HG03039 (cell line): ENCODE measurements around the gene HPSE.
"Not testable (repeated sequence)": the region's sequence is repeated elsewhere in the genome, so short reads cannot be mapped to it uniquely, and the experiment has no call there.

Source experiments
- ATAC-seq: cut with Tn5 transposase; IDR thresholded peaks from one replicate; pipeline ENCODE4 v1.9.1; 2021; ENCODE audit warnings: mild to moderate bottlenecking, moderate library complexity; ENCODE audit not compliant: unreplicated experiment

Gene HPSE

GRCh38 chr4:83335701-83336100 is 1.1 kb upstream of the HPSE start:
- no peak for ATAC-seq

DNA sequence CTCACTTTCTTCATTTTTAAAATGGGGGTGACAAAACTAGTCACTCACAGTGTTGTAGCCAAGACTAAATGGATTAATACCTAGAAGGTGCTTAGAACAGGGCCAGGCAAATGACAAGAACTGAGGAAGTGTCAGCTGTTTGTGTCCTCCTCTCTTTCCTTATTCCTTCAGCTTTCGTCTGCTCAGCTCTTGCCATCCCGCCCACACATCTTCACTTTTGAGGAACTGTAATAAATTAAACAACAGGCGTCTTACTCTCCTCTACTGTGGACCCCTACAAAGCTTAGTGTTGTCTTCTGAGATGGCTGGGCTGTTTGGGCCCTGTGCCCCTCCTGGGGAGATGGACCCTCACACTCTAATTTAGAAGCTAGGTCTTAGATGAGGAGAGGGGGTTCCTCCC is 2.7 kb downstream of the HPSE start:
- ATAC-seq, result no peak

DNA sequence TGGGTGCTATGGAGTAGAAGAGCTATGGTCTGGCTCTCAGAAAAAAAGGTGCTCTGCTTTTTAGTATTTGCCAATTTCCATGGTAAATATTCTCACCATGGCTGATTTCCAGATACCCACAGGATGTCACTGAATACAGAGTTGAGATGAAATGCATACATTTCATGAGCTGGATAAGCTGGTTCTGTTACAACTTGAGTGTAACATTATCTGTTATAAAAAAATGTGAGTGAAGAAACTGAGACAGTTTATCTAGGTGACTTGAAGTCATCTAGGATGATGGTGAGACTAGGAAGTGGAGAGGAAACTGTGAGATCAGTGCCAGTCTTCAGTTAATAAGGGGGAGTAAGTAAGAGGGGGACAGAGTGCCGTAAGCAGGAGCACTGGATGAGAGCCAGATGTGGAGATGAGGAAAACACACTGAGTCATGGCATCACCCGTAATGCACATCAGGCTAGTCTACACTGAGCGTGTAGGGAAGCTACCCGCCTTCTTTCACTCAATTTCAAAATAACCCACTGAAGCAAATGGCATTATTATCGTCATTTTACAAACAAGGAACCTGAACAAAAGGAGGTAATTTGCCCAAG is 5.0 kb downstream of the HPSE start:
- no peak for ATAC-seq

DNA sequence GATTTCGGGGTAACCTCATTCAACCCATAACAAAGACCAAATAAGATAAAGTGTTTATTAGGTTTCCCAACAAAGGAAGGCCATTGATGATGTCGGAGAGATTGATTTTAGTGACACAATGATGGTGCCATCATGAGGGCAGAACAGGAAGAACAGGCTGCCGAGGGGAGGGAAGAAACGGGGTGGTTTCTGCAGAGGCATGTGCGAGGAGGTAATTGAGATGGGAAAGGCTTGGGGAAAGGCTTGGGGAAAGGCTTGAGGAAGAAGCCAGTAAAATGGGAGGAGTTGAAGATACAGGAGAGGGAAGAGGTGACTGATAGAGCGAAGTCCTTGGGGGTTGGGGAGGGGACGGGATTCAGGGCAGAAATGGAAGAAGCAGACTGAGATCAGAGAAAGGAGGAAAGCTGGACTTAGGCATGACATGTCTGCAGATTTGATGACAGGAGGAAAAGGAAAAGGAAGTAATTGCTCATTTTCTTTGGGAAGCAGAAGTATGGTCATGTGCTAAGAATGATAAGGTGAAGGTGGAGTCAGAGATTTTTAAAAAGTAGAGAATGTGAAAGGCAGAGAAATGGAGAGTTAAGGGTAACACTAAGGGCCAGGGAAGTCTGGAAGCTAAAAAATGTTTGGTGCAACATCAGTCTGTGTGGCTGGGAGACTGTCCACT is 6.0 kb downstream of the HPSE start:
- no peak for ATAC-seq

- ATAC-seq, result no peak
These were observed 8.1 kb downstream of the HPSE start for GRCh38 chr4:83326546-83326945.

DNA sequence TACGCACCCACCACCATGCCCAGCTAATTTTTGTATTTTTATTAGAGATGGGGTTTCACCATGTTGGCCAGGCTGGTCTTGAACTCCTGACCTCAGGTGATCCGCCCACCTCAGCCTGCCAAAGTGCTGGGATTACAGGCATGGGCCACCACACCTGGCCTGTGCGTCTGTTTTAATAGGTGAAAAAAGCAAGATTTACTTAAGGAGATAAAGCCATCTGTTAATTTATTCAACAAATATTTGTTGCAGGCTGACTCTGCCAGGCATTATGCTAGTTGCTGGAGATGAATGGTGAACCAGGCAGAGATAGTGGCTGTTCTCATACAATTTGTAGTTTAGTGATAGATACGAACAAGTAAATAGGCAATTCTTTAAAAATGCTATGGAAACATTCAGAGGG is 9.3 kb downstream of the HPSE start:
- not testable (repeated sequence) for ATAC-seq

- no peak for ATAC-seq
These were observed 11.5 kb downstream of the HPSE start for GRCh38 chr4:83323136-83323535.

- ATAC-seq, result no peak
These were observed 14.1 kb downstream of the HPSE start for GRCh38 chr4:83320548-83320947.

- no peak for ATAC-seq
These were observed 16.0 kb downstream of the HPSE start for GRCh38 chr4:83318666-83319065.

- no peak for ATAC-seq
These were observed 17.0 kb downstream of the HPSE start for GRCh38 chr4:83317671-83318070.

DNA sequence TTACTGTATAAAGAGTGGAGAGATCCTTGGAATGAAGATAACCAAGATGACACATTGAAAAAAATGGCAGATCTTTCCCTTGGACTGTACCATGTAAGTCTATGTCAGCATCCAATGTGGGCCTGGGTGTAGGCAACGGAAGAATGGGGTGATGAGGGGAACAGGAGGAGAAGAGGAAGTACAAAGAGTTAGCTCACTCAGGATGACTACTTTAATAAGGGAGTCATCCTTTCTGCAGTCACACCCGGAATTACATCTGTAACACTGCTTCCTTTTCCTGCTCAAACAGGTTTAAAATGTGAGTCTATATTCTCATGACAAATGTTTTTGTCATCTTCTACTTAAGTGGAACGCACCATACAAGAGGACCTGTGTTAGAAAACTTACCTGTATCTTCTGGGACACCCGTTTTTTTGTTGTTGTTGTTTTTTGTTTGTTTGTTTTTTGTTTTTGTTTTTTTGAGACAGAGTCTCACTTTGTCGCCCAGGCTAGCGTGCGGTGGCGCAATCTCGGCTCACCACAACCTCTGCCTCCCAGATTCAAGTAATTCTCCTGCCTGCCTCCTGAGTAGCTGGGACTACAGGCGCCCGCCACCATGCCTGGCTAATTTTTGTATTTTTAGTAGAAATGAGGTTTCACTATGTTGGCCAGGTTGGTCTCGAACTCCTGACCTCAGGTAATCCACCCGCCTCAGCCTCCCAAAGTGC is 18.0 kb downstream of the HPSE start:
- ATAC-seq, result no peak

- no peak for ATAC-seq
These were observed 19.2 kb downstream of the HPSE start for GRCh38 chr4:83315341-83315870.

GRCh38 chr4:83308672-83309071 is 26.0 kb downstream of the HPSE start:
- ATAC-seq, result no peak

GRCh38 chr4:83307920-83308319 is 26.7 kb downstream of the HPSE start:
- ATAC-seq, result no peak

DNA sequence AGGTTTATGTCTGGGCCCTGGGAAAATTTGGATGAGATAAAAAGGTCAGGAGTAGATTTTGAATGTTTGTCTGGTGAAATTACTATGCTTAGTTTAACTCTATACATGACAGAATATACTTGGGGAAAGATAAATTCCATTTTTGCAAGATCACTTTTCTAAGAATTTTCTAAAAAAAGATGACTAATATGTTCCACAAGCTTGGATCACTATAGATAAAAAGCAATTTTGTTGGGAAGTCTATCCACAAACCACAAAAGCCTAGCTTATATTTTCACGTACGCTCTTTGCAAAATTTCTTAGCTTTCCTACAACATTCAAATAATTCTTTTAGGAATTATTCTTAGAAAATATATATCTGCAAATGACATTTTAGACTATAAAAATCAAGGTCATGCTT is 29.5 kb downstream of the HPSE start:
- ATAC-seq, result no peak

GRCh38 chr4:83297548-83298260 is 36.9 kb downstream of the HPSE start:
- no peak for ATAC-seq

DNA sequence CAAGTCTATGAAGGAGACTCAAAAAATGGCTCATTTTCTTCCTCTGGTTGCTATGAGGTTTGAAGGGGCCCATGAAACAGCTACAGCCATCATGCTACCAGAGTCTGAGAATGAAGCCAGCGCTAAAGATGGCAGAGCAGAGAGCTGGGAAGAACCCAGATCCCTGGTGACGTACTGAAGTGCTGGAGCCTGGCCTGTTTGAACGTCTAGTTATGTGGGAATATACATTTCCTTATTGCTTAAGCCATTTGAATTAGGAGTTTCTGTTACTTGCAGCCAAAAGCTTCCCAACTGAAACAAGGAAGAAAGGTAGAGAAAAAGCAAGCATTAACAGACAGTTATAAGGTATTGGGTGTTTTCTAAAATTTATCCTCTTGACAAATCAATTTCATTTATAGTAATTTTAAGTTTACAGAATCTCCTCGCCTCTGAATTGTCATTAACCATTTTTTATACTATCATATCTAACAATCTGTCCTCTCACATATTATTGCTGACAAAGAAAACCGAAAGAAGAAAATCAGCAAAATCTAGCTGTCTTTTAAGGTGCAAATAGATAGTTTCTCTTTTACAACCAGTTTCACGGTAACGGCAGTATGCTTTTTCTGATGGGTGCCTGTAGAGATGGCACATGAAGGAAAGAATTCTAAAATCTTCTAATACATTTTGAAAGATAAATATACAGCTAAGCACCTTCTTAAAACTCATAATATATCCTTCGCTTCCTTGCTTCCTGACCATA is 41.2 kb downstream of the HPSE start:
- ATAC-seq, result no peak

DNA sequence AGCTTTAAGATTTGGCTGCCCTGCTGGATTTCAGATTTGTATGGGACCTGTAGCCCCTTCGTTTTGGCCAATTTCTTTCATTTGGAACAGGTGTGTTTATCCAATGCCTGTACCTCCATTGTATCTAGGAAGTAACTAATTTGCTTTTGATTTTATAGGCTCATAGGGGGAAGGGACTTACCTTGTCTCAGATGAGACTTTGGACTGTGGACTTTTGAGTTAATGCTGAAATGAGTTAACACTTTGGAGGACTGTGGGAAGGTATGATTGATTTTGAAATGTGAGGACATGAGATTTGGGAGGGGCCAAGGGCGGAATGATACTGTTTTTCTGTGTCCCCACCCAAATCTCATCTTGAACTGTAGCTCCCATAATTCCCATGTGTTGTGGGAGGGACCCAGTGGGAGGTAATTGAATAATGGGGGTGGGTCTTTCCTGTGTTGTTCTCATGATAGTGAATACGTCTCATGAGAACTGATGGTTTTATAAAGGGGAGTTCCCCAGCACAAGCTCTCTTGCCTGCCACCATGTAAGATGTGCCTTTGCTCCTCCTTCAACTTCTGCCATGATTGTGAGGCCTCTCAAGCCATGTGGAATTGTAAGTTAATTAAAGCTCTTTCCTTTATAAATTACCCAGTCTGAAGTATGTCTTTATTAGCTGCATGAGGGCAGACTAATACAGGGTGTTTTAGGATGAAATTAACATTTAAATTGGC is 44.4 kb downstream of the HPSE start:
- not testable (repeated sequence) for ATAC-seq

DNA sequence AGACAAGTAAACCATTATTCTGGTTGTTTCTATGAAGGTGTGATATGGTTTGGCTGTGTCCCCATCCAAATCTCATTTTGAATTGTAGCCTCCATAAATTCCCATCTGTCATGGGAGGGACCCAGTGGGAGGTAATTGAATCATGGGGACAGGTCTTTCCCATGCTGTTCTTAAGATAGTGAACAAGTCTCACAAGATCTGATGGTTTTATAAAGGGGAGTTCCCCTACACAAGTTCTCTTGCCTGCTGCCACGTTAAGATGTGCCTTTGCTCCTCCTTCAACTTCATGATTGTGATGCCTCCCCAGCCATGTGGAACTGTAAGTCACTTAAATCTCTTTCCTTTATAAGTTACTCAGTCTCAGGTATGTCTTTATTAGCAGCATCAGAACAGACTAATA is 46.3 kb downstream of the HPSE start:
- ATAC-seq, result not testable (repeated sequence)

DNA sequence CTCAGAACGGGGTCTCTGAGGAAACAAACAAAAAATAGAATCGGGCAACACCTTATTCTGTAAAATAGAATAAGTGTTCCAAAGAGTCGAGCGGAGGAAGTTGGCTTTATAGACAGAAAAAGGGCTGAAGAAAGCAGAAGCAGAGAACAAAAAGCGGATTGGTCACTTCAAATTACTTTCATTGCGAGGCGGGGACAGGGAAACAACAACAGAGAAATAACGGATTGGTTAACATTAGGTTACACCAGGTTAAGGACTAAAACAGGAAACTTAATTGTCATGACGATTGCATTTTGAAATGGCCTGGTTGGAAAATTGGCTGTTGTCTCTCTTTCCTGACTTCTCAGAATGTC is 49.6 kb downstream of the HPSE start:
- no peak for ATAC-seq
